Muscle layer of colon (tissue), 2 donors: Measurements from ENCODE around the gene MADCAM1.
A peak's percentile ranks its signal among the peaks of the same experiment; 100 is the strongest.

ENCODE experiments used
- H3K27ac ChIP-seq: one replicate; pipeline ENCODE4 v1.7.0; 2013; ENCODE audit warnings: low read depth, mild to moderate bottlenecking, low read length, moderate library complexity
- H3K27me3 ChIP-seq, 2 donors: one replicate each; pipeline ENCODE4 v1.7.0; 2013; ENCODE audit warnings: low read length in 2 of 2, mild to moderate bottlenecking in 2 of 2; ENCODE audit not compliant: insufficient read depth in 2 of 2, control insufficient read depth in 1 of 2
- H3K36me3 ChIP-seq: one replicate; pipeline ENCODE4 v1.7.0; 2013; ENCODE audit warnings: mild to moderate bottlenecking, low read length; ENCODE audit not compliant: insufficient read depth
- H3K4me1 ChIP-seq: one replicate; pipeline ENCODE4 v1.7.0; 2013; ENCODE audit warnings: mild to moderate bottlenecking, low read length; ENCODE audit not compliant: insufficient read depth
- H3K4me3 ChIP-seq, 2 donors: one replicate each; pipeline ENCODE4 v1.7.0; 2013; ENCODE audit warnings: low read length in 2 of 2, low read depth in 1 of 2, mild to moderate bottlenecking in 1 of 2, moderate library complexity in 1 of 2
- H3K9ac ChIP-seq: one replicate; pipeline ENCODE4 v1.7.0; 2013; ENCODE audit warnings: low read length
- H3K9me3 ChIP-seq: one replicate; pipeline ENCODE4 v1.7.0; 2013; ENCODE audit warnings: mild to moderate bottlenecking, low read length
- donor health status: abdominal sarcoma.
- donor health status: Adenocarcinoma of cecum.

MADCAM1 gene

GRCh38 chr19:506404-507285 is 10.4 kb downstream of the MADCAM1 start:
- no peak overlapping the region for H3K9ac ChIP-seq
- no peaks in the 10 kb centered on the region for H3K27me3 ChIP-seq
- H3K27ac ChIP-seq = peak overlapping the region; percentile 82
- H3K9me3 ChIP-seq = no peaks in the 10 kb centered on the region
- no peaks in the 10 kb centered on the region for H3K36me3 ChIP-seq
- peak overlapping the region; percentile 72 for H3K4me3 ChIP-seq
- peaks cover 29% of the 10 kb centered on the region for H3K4me1 ChIP-seq

- H3K9ac ChIP-seq = no peak within 1 kb of the TSS
- H3K27me3 ChIP-seq = no peaks in the 10 kb centered on the region
- no peaks in the 10 kb centered on the region for H3K9me3 ChIP-seq
- peaks cover 29% of the 10 kb centered on the region for H3K4me1 ChIP-seq
- peak within 1 kb of the TSS; percentile 82 for H3K27ac ChIP-seq
- peak within 1 kb of the TSS; percentile 72 for H3K4me3 ChIP-seq
- H3K36me3 ChIP-seq = no peaks in the 10 kb centered on the region
Measured at GRCh38 chr19:507286-508203, 11.3 kb downstream of the MADCAM1 start, which contains the start of gene TPGS1. Gene TPGS1 (plus strand): TSS chr19:507497. CDS start chr19:507507, 10 bp downstream.

GRCh38 chr19:508204-509150 is 12.2 kb downstream of the MADCAM1 start:
- Histone ChIP-seq H3K27ac (no peak overlapping the region), H3K9ac (no peak overlapping the region), H3K9me3 (no peaks in the 10 kb centered on the region), H3K36me3 (peaks cover under 1% of the 10 kb centered on the region), H3K27me3 (no peaks in the 10 kb centered on the region), H3K4me1 (peaks cover 29% of the 10 kb centered on the region), H3K4me3 (peak overlapping the region; percentile 72)

GRCh38 chr19:510606-511100 is 14.4 kb downstream of the MADCAM1 start:
- Histone ChIP-seq H3K4me3 (no peak overlapping the region), H3K4me1 (peaks cover 29% of the 10 kb centered on the region), H3K27ac (peak overlapping the region; percentile 59), H3K9ac (no peak overlapping the region), H3K27me3 (no peaks in the 10 kb centered on the region), H3K36me3 (peaks cover 6% of the 10 kb centered on the region), H3K9me3 (no peaks in the 10 kb centered on the region)

GRCh38 chr19:511101-511851 is 15.0 kb downstream of the MADCAM1 start:
- no peak overlapping the region for H3K4me3 ChIP-seq
- H3K9ac ChIP-seq = no peak overlapping the region
- peaks cover 27% of the 10 kb centered on the region for H3K4me1 ChIP-seq
- peaks cover 6% of the 10 kb centered on the region for H3K36me3 ChIP-seq
- H3K9me3 ChIP-seq = no peaks in the 10 kb centered on the region
- H3K27me3 ChIP-seq = no peaks in the 10 kb centered on the region
- peak overlapping the region; percentile 59 for H3K27ac ChIP-seq

- Histone ChIP-seq H3K36me3 (peaks cover 6% of the 10 kb centered on the region), H3K27me3 (no peaks in the 10 kb centered on the region), H3K27ac (no peak overlapping the region), H3K9me3 (no peaks in the 10 kb centered on the region), H3K4me1 (peaks cover 24% of the 10 kb centered on the region), H3K9ac (no peak overlapping the region), H3K4me3 (no peak overlapping the region)
Measured at GRCh38 chr19:512547-513365, 16.5 kb downstream of the MADCAM1 start.

- H3K4me1 ChIP-seq = peaks cover 17% of the 10 kb centered on the region
- no peaks in the 10 kb centered on the region for H3K27me3 ChIP-seq
- no peak overlapping the region for H3K27ac ChIP-seq
- H3K9ac ChIP-seq = no peak overlapping the region
- no peak overlapping the region for H3K4me3 ChIP-seq
- H3K36me3 ChIP-seq = peaks cover 6% of the 10 kb centered on the region
- H3K9me3 ChIP-seq = no peaks in the 10 kb centered on the region
Measured at GRCh38 chr19:513368-514165, 17.3 kb downstream of the MADCAM1 start.

GRCh38 chr19:514166-514663 is 17.9 kb downstream of the MADCAM1 start:
- peaks cover 13% of the 10 kb centered on the region for H3K4me1 ChIP-seq
- no peak overlapping the region for H3K4me3 ChIP-seq
- peaks cover 6% of the 10 kb centered on the region for H3K36me3 ChIP-seq
- H3K9me3 ChIP-seq = no peaks in the 10 kb centered on the region
- H3K27me3 ChIP-seq = no peaks in the 10 kb centered on the region
- H3K27ac ChIP-seq = no peak overlapping the region
- no peak overlapping the region for H3K9ac ChIP-seq
